ENCODE results near the gene METTL14. TPM values are rescaled to one million over a fixed set of nuclear protein-coding genes. Genes with fewer than 3 reads are reported as not detected.

METTL14 gene
- total RNA-seq, 1 donor from 2014 or later: 12.3 TPM

- intact Hi-C loops (cut with DNase I): no loop called here
- no peak overlapping the region for H3K4me3 ChIP-seq
- no peaks in the 10 kb centered on the region for H3K9me3 ChIP-seq
- H3K27ac ChIP-seq: no peak overlapping the region
- TF ChIP-seq POLR2AphosphoS5 (IDR thresholded peaks at IDR 0.05; ENCODE audit: insufficient read depth in 1 of 2, low read depth in 1 of 2): no peak
- no peak for TF ChIP-seq CTCF (IDR thresholded peaks at IDR 0.05)
- no peak for TF ChIP-seq POLR2A (IDR thresholded peaks at IDR 0.05)
- H3K27me3 ChIP-seq: no peaks in the 10 kb centered on the region
- no peak for DNase-seq (ENCODE audit: extremely low spot score in 2 of 2)
- H3K36me3 ChIP-seq: peaks cover 0 to 12% of the 10 kb centered on the region in 2 donors
- peaks cover 63% of the 10 kb centered on the region for H3K4me1 ChIP-seq
Observed at GRCh38 chr4:118752551-118752950, 67.4 kb downstream of the METTL14 start.

GRCh38 chr4:118753096-118753495 lies 67.9 kb downstream of the METTL14 start:
- intact Hi-C loops (cut with DNase I): no loop called here
- Histone ChIP-seq H3K4me1 (peaks cover 66% of the 10 kb centered on the region), H3K4me3 (no peak overlapping the region), H3K27ac (peak overlapping the region; percentile 89), H3K9me3 (no peaks in the 10 kb centered on the region), H3K27me3 (no peaks in the 10 kb centered on the region), H3K36me3 (peaks cover 0 to 12% of the 10 kb centered on the region in 2 donors)
- DNase-seq (ENCODE audit: extremely low spot score in 2 of 2): no peak
- TF ChIP-seq POLR2AphosphoS5 (IDR thresholded peaks at IDR 0.05; ENCODE audit: insufficient read depth in 1 of 2, low read depth in 1 of 2): no peak
- TF ChIP-seq CTCF (IDR thresholded peaks at IDR 0.05): no peak
- TF ChIP-seq POLR2A (IDR thresholded peaks at IDR 0.05): no peak

- Histone ChIP-seq H3K27ac (peak overlapping the region; percentile 89), H3K4me1 (peaks cover 67% of the 10 kb centered on the region), H3K27me3 (no peaks in the 10 kb centered on the region), H3K36me3 (peaks cover 0 to 9% of the 10 kb centered on the region in 2 donors), H3K9me3 (no peaks in the 10 kb centered on the region), H3K4me3 (no peak overlapping the region)
- TF ChIP-seq POLR2AphosphoS5 (IDR thresholded peaks at IDR 0.05; ENCODE audit: insufficient read depth in 1 of 2, low read depth in 1 of 2) (no peak), CTCF (IDR thresholded peaks at IDR 0.05) (no peak), POLR2A (IDR thresholded peaks at IDR 0.05) (no peak)
- no peak for DNase-seq (ENCODE audit: extremely low spot score in 2 of 2)
- intact Hi-C loops (cut with DNase I): no loop called here
Observed at GRCh38 chr4:118753685-118754084, 68.5 kb downstream of the METTL14 start.

GRCh38 chr4:118754890-118755289 lies 69.7 kb downstream of the METTL14 start:
- TF ChIP-seq CTCF (IDR thresholded peaks at IDR 0.05): no peak
- TF ChIP-seq POLR2AphosphoS5 (IDR thresholded peaks at IDR 0.05; ENCODE audit: insufficient read depth in 1 of 2, low read depth in 1 of 2): no peak
- TF ChIP-seq POLR2A (IDR thresholded peaks at IDR 0.05): no peak
- peak overlapping the region; percentile 89 for H3K27ac ChIP-seq
- H3K27me3 ChIP-seq: no peaks in the 10 kb centered on the region
- peaks cover 79% of the 10 kb centered on the region for H3K4me1 ChIP-seq
- no peak overlapping the region for H3K4me3 ChIP-seq
- peaks cover 0 to 9% of the 10 kb centered on the region in 2 donors for H3K36me3 ChIP-seq
- DNase-seq (ENCODE audit: extremely low spot score in 2 of 2): no peak
- intact Hi-C loops (cut with DNase I): no loop called here
- no peaks in the 10 kb centered on the region for H3K9me3 ChIP-seq

- intact Hi-C loops (cut with DNase I): no loop called here
- Histone ChIP-seq H3K27me3 (no peaks in the 10 kb centered on the region), H3K4me1 (peaks cover 87% of the 10 kb centered on the region), H3K27ac (peak overlapping the region; percentile 89), H3K36me3 (peaks cover 0 to 9% of the 10 kb centered on the region in 2 donors), H3K9me3 (no peaks in the 10 kb centered on the region), H3K4me3 (no peak overlapping the region)
- TF ChIP-seq CTCF (IDR thresholded peaks at IDR 0.05) (no peak), POLR2A (IDR thresholded peaks at IDR 0.05) (no peak), POLR2AphosphoS5 (IDR thresholded peaks at IDR 0.05; ENCODE audit: insufficient read depth in 1 of 2, low read depth in 1 of 2) (no peak)
- DNase-seq (ENCODE audit: extremely low spot score in 2 of 2): no peak
Observed at GRCh38 chr4:118755438-118756226, 70.4 kb downstream of the METTL14 start.

Measured in vagina (tissue), 2 donors.